Upper lobe of left lung (tissue), 6 donors: ENCODE data around the gene UGT1A10. TPM values are rescaled to one million over a fixed set of nuclear protein-coding genes. Genes with fewer than 3 reads are reported as not detected.

Experiments used
- ATAC-seq, 2 donors: fragments of 200-7000 bp; cut with Tn5 transposase; one replicate each; pipeline ENCODE4 v1.9.1; 2022; ENCODE audit warnings: mild to moderate bottlenecking in 2 of 2, moderate library complexity in 2 of 2; ENCODE audit not compliant: low FRiP score in 2 of 2
- DNase-seq, 2 donors: peaks; one replicate each; pipeline ENCODE4 v3.0.0-alpha.2; 2019 to 2020
- H3K27ac ChIP-seq, 4 donors: fragments of 200-600 bp; sonication (generic); one replicate each; pipeline ENCODE4 v1.5.1; 2016 to 2019
- H3K27me3 ChIP-seq, 4 donors: fragments of 200-600 bp; sonication (generic); one replicate each; pipeline ENCODE4 v1.5.1; 2017 to 2019
- H3K36me3 ChIP-seq, 4 donors: fragments of 200-600 bp; sonication (generic); one replicate each; pipeline ENCODE4 v1.5.1; 2016 to 2019
- H3K4me1 ChIP-seq, 4 donors: fragments of 200-600 bp; sonication (generic); one replicate each; pipeline ENCODE4 v1.5.1; 2018 to 2019
- H3K4me3 ChIP-seq, 4 donors: fragments of 200-600 bp; sonication (generic); one replicate each; pipeline ENCODE4 v1.5.1; 2017 to 2019; ENCODE audit warnings: mild to moderate bottlenecking in 2 of 4, moderate library complexity in 1 of 4
- H3K9me3 ChIP-seq, 4 donors: fragments of 200-600 bp; sonication (generic); one replicate each; pipeline ENCODE4 v1.5.1; 2018 to 2019
- EP300 ChIP-seq, 4 donors: sonication (generic); formaldehyde crosslinking; IDR thresholded peaks; one replicate each; pipeline ENCODE4 v1.5.1; 2017; ENCODE audit warnings: antibody characterized with exemption in 4 of 4, control low read depth in 2 of 4
- POLR2A ChIP-seq, 4 donors: fragments of 450-650 bp; IDR thresholded peaks; one replicate each; pipeline ENCODE4 v1.5.1; 2016 to 2017; ENCODE audit warnings: antibody characterized with exemption in 4 of 4, mild to moderate bottlenecking in 2 of 4
- POLR2AphosphoS5 ChIP-seq, 2 donors: sonication (generic); formaldehyde crosslinking; IDR thresholded peaks; one replicate each; pipeline ENCODE4 v1.5.1; 2017; ENCODE audit warnings: antibody characterized with exemption in 2 of 2
- WGBS, 2 donors: methylation state at CpG; one replicate each; pipeline ENCODE4 v1.1.5; 2017 to 2018; 5-methylcytosine and 5-hydroxymethylcytosine counted together
- total RNA-seq, 6 donors: library from RNA; depleted of rRNA in 4 of 6; stranded (reverse); fragments of >200 nt in 4 of 6; gene quantifications; one replicate each; pipeline versions ENCODE4 v1.1.0 to v1.2.1, GENCODE V29; 2016 to 2021
- TF ChIP-seq, protein P1 (sequence below), 6 experiments: fragments of 450-650 bp in 4 of 6; fragments of 200-600 bp in 2 of 6; sonication (generic) in 2 of 6; IDR thresholded peaks; one replicate each; pipeline ENCODE4 v1.5.1; 2016 to 2019; ENCODE audit warnings: antibody characterized with exemption in 6 of 6
- donor health status: DM: no; HTN: no; CAD: no; lungs with moderate emphysema.
- donor health status: DM: no; HTN: yes; CAD: no; lungs with severe emphysema.

The UGT1A10 gene
- total RNA-seq, 6 donors from 2014 or later = not detected

DNA sequence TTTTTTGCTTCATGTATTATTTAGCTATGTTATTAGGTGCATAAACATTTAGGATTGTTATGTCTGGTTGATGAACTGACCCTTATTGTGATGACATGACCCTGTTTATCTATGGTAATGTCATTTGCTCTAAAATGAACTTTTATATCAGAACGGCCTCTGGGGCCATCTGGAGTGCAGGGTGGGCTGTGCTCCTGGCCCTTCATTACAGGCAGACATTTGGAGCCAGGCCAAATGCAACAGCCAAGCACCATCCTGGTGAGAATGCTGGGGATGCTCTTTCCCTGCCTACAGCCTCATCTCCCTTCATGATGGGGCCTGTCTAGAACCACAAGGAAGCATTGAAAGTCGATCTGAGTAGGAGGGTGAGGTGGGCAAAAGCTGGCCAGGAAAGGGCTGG, 180.1 kb downstream of the UGT1A10 start:
- no peaks in the 10 kb centered on the region for H3K36me3 ChIP-seq
- no peak for DNase-seq
- no peak overlapping the region for H3K27ac ChIP-seq
- no peaks in the 10 kb centered on the region for H3K27me3 ChIP-seq
- no peak overlapping the region for H3K4me3 ChIP-seq
- TF ChIP-seq POLR2A (IDR thresholded peaks at IDR 0.05) (no peak), EP300 (IDR thresholded peaks at IDR 0.05) (no peak), POLR2AphosphoS5 (IDR thresholded peaks at IDR 0.05) (no peak)
- TF ChIP-seq, protein P1, sequence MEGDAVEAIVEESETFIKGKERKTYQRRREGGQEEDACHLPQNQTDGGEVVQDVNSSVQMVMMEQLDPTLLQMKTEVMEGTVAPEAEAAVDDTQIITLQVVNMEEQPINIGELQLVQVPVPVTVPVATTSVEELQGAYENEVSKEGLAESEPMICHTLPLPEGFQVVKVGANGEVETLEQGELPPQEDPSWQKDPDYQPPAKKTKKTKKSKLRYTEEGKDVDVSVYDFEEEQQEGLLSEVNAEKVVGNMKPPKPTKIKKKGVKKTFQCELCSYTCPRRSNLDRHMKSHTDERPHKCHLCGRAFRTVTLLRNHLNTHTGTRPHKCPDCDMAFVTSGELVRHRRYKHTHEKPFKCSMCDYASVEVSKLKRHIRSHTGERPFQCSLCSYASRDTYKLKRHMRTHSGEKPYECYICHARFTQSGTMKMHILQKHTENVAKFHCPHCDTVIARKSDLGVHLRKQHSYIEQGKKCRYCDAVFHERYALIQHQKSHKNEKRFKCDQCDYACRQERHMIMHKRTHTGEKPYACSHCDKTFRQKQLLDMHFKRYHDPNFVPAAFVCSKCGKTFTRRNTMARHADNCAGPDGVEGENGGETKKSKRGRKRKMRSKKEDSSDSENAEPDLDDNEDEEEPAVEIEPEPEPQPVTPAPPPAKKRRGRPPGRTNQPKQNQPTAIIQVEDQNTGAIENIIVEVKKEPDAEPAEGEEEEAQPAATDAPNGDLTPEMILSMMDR (IDR thresholded peaks at IDR 0.05) = no peak
- H3K4me1 ChIP-seq = no peaks in the 10 kb centered on the region
- no peak for ATAC-seq
- no peaks in the 10 kb centered on the region for H3K9me3 ChIP-seq
- WGBS, 2 donors = 47 to 54% methylated on average over 2 of the region's 2 CpGs

DNA sequence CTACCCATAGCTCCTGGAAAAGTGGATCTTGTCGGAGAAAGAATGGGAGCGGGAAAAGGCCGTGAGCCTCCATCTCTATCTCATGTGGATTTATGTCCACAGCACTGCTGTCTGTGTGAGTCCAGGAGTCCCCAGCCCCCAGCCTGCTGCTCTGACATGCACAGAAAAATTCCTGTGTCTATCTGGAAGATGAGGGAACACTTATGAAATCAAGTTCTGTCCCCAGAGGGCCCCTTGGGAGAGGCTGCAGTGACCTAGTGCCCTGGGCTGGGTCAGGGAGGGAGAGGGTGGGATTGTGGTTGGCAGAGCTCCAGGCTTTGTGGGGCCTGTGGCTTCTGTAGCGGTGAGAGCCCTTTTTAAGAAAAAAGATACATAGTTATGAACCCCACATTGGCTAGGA, 180.5 kb downstream of the UGT1A10 start:
- Histone ChIP-seq H3K27me3 (no peaks in the 10 kb centered on the region), H3K4me1 (no peaks in the 10 kb centered on the region), H3K4me3 (no peak overlapping the region), H3K9me3 (no peaks in the 10 kb centered on the region), H3K36me3 (no peaks in the 10 kb centered on the region), H3K27ac (no peak overlapping the region)
- no peak for DNase-seq
- TF ChIP-seq POLR2A (IDR thresholded peaks at IDR 0.05) (no peak), POLR2AphosphoS5 (IDR thresholded peaks at IDR 0.05) (no peak), EP300 (IDR thresholded peaks at IDR 0.05) (no peak)
- TF ChIP-seq, protein P1 (IDR thresholded peaks at IDR 0.05) = no peak
- no peak for ATAC-seq
- 81% methylated on average over 4 of the region's 4 CpGs for WGBS, 2 donors

DNA sequence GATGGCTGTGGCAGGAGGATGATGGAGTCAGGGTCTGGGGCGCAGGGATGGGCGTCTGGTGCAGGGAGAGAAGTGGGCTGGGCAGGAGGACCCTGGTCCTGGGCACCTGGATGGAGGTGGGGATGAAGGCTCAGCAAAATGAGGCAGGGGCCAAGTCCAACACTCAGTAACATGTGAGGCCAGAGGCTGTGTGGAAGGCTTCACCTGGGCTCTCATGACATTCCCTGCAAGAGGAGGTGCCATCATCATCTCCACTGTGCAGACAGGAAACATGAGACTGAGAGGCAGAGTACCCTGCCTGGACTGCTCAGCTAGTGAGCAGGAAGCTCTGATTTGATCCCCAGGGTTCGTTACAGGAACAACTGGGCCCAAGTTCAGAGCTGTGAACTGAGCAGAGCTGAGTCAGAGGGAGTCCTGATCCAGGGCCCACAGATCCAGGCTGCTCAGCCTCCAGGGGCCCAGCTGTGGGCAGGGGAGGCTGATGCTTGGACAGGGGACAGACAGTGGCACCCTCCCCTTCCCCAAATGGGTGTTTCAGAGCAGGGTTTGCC, 181.2 kb downstream of the UGT1A10 start:
- TF ChIP-seq EP300 (IDR thresholded peaks at IDR 0.05) = no peak
- TF ChIP-seq POLR2AphosphoS5 (IDR thresholded peaks at IDR 0.05) = no peak
- no peak for TF ChIP-seq POLR2A (IDR thresholded peaks at IDR 0.05)
- TF ChIP-seq, protein P1 (IDR thresholded peaks at IDR 0.05) = no peak
- Histone ChIP-seq H3K4me3 (no peak overlapping the region), H3K4me1 (no peaks in the 10 kb centered on the region), H3K27me3 (no peaks in the 10 kb centered on the region), H3K27ac (no peak overlapping the region), H3K9me3 (no peaks in the 10 kb centered on the region), H3K36me3 (no peaks in the 10 kb centered on the region)
- ATAC-seq (peak in 1 of 2 donors; percentile 20), DNase-seq (peak in 1 of 2 donors; percentile 12)
- WGBS, 2 donors = 77 to 95% methylated on average over 2 to 3 of the region's 3 CpGs

DNA sequence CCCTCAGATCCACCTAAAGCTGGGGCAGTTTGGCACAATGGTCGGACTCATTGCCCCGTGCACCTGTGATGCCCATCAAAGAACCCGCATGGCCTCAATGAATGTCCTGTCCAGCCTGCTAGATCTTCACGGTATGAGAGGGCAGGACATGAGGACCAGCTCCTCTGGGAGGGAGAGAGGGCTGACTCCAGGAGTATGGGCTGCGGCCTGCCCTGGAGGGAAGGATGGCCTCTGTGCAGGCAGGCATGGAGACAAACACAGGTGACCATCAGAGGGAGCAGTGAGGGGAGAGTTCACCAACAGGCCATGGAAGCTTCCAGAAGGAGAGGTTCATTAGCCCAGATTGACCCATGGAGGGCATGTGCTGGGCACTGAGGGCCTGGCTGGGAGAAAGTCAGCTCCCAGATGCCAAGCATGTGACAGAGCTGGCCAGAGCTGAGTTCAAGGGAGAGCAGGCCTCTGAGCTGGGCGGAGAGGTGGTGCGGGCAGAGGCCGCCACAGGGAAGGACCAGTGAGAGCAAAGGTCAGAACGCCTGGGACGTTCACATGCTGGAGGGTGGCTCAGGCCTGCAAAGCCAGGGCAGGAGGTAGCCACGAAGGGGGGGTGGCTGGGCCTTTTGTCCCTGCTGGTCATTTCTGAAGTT, 181.9 kb downstream of the UGT1A10 start:
- no peak for ATAC-seq
- peak in 1 of 2 donors; percentile 14 for DNase-seq
- Histone ChIP-seq H3K36me3 (no peaks in the 10 kb centered on the region), H3K27ac (no peak overlapping the region), H3K9me3 (no peaks in the 10 kb centered on the region), H3K4me3 (no peak overlapping the region), H3K4me1 (no peaks in the 10 kb centered on the region), H3K27me3 (no peaks in the 10 kb centered on the region)
- TF ChIP-seq, protein P1 (IDR thresholded peaks at IDR 0.05) = no peak
- TF ChIP-seq POLR2A (IDR thresholded peaks at IDR 0.05) (no peak), EP300 (IDR thresholded peaks at IDR 0.05) (no peak), POLR2AphosphoS5 (IDR thresholded peaks at IDR 0.05) (no peak)
- WGBS, 2 donors = 88 to 97% methylated on average over 7 to 11 of the region's 11 CpGs
